Breast epithelium (tissue), 4 donors: ENCODE data around the gene SMARCD1. TPM values are rescaled to one million over a fixed set of nuclear protein-coding genes. Genes with fewer than 3 reads are reported as not detected.

Experiments used
- DNase-seq, 2 donors: peaks; one replicate each; pipeline ENCODE4 v3.0.0-alpha.2; 2019; ENCODE audit warnings: low spot score in 2 of 2
- H3K27ac ChIP-seq, 2 donors: fragments of 200-600 bp; sonication (generic) in 1 of 2; one replicate each; pipeline ENCODE4 v1.5.1; 2016 to 2019; ENCODE audit warnings: mild to moderate bottlenecking in 1 of 2
- H3K27me3 ChIP-seq, 2 donors: fragments of 200-600 bp; sonication (generic) in 1 of 2; one replicate each; pipeline versions ENCODE4 v1.5.1 to v1.6.0; 2017 to 2019; ENCODE audit warnings: control low read depth in 1 of 2, mild to moderate bottlenecking in 1 of 2
- H3K36me3 ChIP-seq: fragments of 200-600 bp; one replicate; pipeline ENCODE4 v1.5.1; 2019
- H3K4me1 ChIP-seq, 2 donors: fragments of 200-600 bp; sonication (generic); one replicate each; pipeline ENCODE4 v1.5.1; 2016 to 2019; ENCODE audit warnings: control low read depth in 1 of 2
- H3K4me3 ChIP-seq, 3 donors: fragments of 200-600 bp; sonication (generic); 1 replicate in 2 of 3; 2 replicates in 1 of 3; pipeline ENCODE4 v1.5.1; 2016 to 2019; ENCODE audit warnings: mild to moderate bottlenecking in 3 of 3, moderate library complexity in 2 of 3
- H3K9me3 ChIP-seq, 2 donors: fragments of 200-600 bp; sonication (generic) in 1 of 2; one replicate each; pipeline ENCODE4 v1.5.1; 2016 to 2019; ENCODE audit warnings: control low read depth in 1 of 2
- POLR2A ChIP-seq: fragments of 450-650 bp; IDR thresholded peaks from one replicate; pipeline ENCODE4 v1.6.1; 2016; ENCODE audit warnings: antibody characterized with exemption, mild to moderate bottlenecking, moderate library complexity
- POLR2AphosphoS5 ChIP-seq, 3 donors: sonication (generic); formaldehyde crosslinking; IDR thresholded peaks; one replicate each; pipeline ENCODE4 v1.6.1; 2017; ENCODE audit warnings: antibody characterized with exemption in 3 of 3
- intact Hi-C: fragments of 100-400 bp; cut with DNase I; formaldehyde crosslinking; loops from one replicate; pipeline ENCODE4 v1.15.1; 2023; ENCODE audit warnings: low total_unique reads
- total RNA-seq, 3 donors: library from RNA; depleted of rRNA; stranded (reverse); fragments of >200 nt; gene quantifications; one replicate each; pipeline ENCODE4 v1.1.0, GENCODE V29; 2016
- TF ChIP-seq, protein P1 (sequence below), 3 donors: fragments of 450-650 bp; IDR thresholded peaks; one replicate each; pipeline ENCODE4 v1.5.1; 2016 to 2017; ENCODE audit warnings: antibody characterized with exemption in 3 of 3, mild to moderate bottlenecking in 3 of 3, moderate library complexity in 3 of 3

The SMARCD1 gene
- total RNA-seq, 3 donors from 2014 or later: 50.6 to 56.7 (median 51.5) TPM

DNA sequence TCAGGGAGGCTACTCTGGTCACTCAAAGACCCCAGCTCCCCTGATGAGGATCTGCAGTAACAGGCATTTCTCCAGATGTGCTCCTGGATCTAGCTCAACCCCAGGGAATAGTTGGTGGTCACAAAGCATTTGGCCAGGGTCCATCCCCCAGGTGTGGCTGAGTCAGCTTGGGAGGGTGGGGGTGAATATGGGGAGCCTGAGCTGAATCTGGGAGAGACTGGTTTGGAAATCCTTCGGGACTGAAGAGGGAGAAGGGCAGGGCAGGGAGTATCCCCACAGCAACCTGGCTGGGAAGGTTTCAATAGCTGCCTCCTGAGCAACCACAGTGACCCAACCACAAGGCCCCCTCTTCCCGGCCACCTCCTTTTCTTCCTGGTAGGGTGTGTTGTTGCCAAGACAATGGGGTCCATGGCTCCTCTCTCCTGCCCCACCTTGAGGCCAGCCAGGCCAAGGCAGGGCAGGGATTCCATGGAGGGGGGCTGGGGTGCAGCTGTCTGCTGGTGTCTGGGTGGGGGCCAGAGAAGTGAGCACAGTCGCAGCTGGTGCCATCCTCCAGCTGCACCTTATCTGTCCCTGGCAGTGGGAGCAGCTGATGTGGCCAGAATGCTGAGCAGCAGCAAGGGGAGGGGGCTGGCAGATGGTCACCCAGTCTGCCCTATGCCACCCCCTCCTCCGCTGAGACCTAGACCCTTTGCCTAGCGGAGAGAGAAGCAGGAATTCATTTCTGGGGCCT lies 22.2 kb upstream of the SMARCD1 start:
- Histone ChIP-seq H3K4me1 (peaks cover 0 to 3% of the 10 kb centered on the region in 2 donors), H3K4me3 (no peak overlapping the region), H3K36me3 (no peaks in the 10 kb centered on the region), H3K27me3 (no peaks in the 10 kb centered on the region), H3K27ac (no peak overlapping the region), H3K9me3 (no peaks in the 10 kb centered on the region)
- no peak for DNase-seq
- intact Hi-C loops: no loop called here
- TF ChIP-seq POLR2A: no peak
- no peak for TF ChIP-seq POLR2AphosphoS5 (IDR thresholded peaks at IDR 0.05)
- TF ChIP-seq, protein P1, sequence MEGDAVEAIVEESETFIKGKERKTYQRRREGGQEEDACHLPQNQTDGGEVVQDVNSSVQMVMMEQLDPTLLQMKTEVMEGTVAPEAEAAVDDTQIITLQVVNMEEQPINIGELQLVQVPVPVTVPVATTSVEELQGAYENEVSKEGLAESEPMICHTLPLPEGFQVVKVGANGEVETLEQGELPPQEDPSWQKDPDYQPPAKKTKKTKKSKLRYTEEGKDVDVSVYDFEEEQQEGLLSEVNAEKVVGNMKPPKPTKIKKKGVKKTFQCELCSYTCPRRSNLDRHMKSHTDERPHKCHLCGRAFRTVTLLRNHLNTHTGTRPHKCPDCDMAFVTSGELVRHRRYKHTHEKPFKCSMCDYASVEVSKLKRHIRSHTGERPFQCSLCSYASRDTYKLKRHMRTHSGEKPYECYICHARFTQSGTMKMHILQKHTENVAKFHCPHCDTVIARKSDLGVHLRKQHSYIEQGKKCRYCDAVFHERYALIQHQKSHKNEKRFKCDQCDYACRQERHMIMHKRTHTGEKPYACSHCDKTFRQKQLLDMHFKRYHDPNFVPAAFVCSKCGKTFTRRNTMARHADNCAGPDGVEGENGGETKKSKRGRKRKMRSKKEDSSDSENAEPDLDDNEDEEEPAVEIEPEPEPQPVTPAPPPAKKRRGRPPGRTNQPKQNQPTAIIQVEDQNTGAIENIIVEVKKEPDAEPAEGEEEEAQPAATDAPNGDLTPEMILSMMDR (IDR thresholded peaks at IDR 0.05): no peak

DNA sequence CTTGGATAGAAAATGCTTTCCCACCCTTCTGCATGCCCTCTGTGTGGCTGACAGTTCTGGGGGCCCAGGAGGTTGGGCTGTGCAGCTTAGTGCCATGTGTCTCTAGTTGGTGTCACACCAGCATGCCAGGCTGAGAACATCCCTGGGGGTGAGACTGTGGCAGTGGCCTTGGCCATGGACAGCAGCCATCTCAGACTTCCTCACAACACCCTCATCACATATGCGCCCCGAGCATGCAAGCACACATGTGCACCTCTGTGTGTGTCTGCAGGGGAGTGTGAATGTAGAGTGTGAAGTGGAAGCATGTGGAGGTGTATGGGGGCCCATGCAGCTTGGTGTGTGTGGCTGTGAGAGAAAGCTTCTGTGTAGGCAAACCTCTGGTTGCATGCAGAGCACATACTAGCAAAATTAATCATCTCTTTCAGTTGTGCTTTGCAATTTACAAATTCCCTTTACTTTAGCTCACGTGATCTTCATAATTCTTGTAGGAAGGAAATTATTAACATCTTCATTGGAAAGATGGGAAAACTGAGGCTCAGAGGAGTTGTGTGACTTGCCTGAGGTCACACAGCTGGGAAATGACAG lies 19.3 kb upstream of the SMARCD1 start:
- Histone ChIP-seq H3K27me3 (no peaks in the 10 kb centered on the region), H3K4me1 (no peaks in the 10 kb centered on the region), H3K36me3 (no peaks in the 10 kb centered on the region), H3K27ac (no peak overlapping the region), H3K4me3 (no peak overlapping the region), H3K9me3 (no peaks in the 10 kb centered on the region)
- DNase-seq: no peak
- intact Hi-C loops: no loop called here
- TF ChIP-seq POLR2AphosphoS5 (IDR thresholded peaks at IDR 0.05) (no peak), POLR2A (no peak)
- TF ChIP-seq, protein P1 (IDR thresholded peaks at IDR 0.05): no peak

DNA sequence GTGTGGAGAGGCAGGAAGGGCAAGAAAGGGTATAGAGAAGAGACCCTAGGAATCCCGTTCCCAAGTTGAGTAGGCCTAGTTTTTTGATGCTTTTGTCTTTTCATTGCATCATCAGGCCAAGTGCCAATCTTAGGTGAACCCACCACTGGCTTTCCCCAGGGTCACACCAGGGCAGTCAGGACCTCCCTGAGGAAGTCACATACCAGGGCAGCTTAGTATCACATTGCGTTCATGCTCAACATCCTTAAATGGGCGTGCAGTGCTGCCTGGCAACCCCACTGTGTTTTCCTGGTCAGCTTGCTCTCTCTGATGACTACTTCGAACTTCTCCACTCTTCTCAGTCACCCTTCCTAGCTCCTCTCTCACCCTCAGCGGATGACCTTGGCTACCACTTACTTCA lies 18.7 kb upstream of the SMARCD1 start:
- TF ChIP-seq POLR2AphosphoS5 (IDR thresholded peaks at IDR 0.05) (no peak), POLR2A (no peak)
- TF ChIP-seq, protein P1 (IDR thresholded peaks at IDR 0.05): no peak
- DNase-seq: no peak
- intact Hi-C loops: no loop called here

DNA sequence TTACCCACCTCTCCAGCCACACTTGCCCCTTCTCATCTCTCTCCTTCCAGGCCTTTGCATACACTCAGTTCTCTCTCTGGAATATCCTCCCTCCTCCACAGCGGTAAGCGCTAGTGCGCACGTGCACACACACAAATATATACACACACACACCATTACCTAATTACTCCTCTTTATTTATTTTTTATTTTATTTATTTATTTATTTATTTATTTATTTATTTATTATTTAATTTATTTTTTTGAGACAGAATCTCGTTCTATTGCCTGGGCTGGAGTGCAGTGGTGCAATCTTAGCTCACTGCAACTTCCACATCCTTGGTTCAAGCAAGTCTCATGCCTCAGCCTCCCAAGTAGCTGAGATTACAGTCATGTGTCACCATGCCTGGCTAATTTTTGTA lies 16.1 kb upstream of the SMARCD1 start:
- intact Hi-C loops: no loop called here
- Histone ChIP-seq H3K4me3 (no peak overlapping the region), H3K9me3 (no peaks in the 10 kb centered on the region), H3K4me1 (no peaks in the 10 kb centered on the region), H3K36me3 (no peaks in the 10 kb centered on the region), H3K27me3 (no peaks in the 10 kb centered on the region), H3K27ac (no peak overlapping the region)
- TF ChIP-seq, protein P1 (IDR thresholded peaks at IDR 0.05): no peak
- TF ChIP-seq POLR2A (no peak), POLR2AphosphoS5 (IDR thresholded peaks at IDR 0.05) (no peak)
- DNase-seq: no peak

More for the DNA sequence above, 18.7 kb upstream of the SMARCD1 start:
- no peak overlapping the region for H3K4me3 ChIP-seq
- H3K27ac ChIP-seq: no peak overlapping the region
- H3K36me3 ChIP-seq: no peaks in the 10 kb centered on the region
- H3K9me3 ChIP-seq: no peaks in the 10 kb centered on the region
- no peaks in the 10 kb centered on the region for H3K27me3 ChIP-seq
- H3K4me1 ChIP-seq: no peaks in the 10 kb centered on the region

DNA sequence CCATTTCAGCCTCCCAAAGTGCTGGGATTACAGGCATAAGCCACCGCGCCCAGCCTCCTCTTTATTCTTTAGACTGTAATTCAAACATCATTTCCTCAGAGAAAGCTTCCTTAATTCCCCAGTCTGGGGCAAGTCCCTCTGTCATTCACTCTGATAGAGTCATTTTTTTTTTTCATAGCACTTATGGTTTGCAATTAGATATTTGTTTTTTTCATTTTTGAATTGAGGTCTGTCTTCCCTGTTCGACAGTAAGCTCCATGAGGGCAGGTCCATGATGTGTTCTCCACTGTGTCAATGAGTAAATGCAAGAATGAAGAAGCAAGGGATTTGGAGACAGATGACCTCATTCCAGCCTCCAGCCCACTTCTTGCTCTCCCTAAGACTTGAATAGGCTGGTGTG lies 15.6 kb upstream of the SMARCD1 start:
- Histone ChIP-seq H3K27ac (no peak overlapping the region), H3K4me3 (no peak overlapping the region), H3K9me3 (no peaks in the 10 kb centered on the region), H3K27me3 (no peaks in the 10 kb centered on the region), H3K36me3 (no peaks in the 10 kb centered on the region), H3K4me1 (no peaks in the 10 kb centered on the region)
- no peak for DNase-seq
- TF ChIP-seq, protein P1 (IDR thresholded peaks at IDR 0.05): no peak
- TF ChIP-seq POLR2A (no peak), POLR2AphosphoS5 (IDR thresholded peaks at IDR 0.05) (no peak)
- intact Hi-C loops: no loop called here
